Measurements from ENCODE around the gene SCAMP2.

DNA sequence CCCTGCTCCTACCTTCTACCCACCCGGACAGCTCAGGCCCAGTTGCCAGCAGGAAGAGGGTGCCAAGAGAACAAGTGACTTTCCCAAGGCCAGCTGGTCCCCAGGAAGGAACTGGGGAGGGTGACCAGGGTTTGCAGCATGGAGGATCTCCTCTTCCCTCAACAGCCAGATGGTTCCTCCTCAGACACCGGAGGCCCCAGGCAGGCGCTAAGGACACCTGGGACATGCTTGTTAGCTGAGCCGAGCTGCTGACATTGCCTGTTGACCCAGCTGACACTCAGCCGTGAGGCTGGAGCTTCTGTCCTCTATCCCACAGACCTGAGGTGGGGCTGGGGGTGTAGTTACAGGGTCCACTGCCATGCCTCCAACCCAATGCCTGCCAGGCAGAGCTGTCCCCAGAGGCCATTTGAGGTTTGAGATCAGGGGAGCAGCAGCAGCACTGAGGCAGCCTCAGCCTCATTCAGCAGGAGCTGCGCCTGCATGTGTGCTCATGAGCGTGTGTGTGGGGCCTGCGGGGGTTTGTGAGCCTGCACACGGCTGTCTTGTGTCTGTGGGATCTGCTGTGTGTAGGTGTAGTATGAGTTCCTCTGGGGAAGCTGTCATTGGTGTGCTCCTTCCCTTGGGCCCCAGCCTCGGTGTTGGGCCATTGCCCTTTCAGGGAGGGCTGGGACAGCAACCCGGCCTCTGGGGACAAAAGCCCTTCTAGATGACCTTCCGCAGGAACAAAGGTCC is 39.6 kb downstream of the SCAMP2 start:
- TF ChIP-seq, protein P1, sequence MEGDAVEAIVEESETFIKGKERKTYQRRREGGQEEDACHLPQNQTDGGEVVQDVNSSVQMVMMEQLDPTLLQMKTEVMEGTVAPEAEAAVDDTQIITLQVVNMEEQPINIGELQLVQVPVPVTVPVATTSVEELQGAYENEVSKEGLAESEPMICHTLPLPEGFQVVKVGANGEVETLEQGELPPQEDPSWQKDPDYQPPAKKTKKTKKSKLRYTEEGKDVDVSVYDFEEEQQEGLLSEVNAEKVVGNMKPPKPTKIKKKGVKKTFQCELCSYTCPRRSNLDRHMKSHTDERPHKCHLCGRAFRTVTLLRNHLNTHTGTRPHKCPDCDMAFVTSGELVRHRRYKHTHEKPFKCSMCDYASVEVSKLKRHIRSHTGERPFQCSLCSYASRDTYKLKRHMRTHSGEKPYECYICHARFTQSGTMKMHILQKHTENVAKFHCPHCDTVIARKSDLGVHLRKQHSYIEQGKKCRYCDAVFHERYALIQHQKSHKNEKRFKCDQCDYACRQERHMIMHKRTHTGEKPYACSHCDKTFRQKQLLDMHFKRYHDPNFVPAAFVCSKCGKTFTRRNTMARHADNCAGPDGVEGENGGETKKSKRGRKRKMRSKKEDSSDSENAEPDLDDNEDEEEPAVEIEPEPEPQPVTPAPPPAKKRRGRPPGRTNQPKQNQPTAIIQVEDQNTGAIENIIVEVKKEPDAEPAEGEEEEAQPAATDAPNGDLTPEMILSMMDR (IDR thresholded peaks at IDR 0.05; ENCODE audit: low read depth, low read length) = no peak
- TF ChIP-seq, protein P2, sequence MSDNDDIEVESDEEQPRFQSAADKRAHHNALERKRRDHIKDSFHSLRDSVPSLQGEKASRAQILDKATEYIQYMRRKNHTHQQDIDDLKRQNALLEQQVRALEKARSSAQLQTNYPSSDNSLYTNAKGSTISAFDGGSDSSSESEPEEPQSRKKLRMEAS (IDR thresholded peaks at IDR 0.05; ENCODE audit: low read depth, low read length) = no peak
- TF ChIP-seq POLR2A (IDR thresholded peaks at IDR 0.05; ENCODE audit: extremely low read depth, insufficient read length) (no peak), MYC (IDR thresholded peaks at IDR 0.05; ENCODE audit: low read depth, low read length) (no peak)
